Lower leg skin (tissue), 3 donors: ENCODE data around the gene RTN4RL2.

Source experiments
- CTCF ChIP-seq, 3 donors: fragments of 450-650 bp; IDR thresholded peaks; one replicate each; pipeline ENCODE4 v1.5.1; 2016; ENCODE audit warnings: antibody characterized with exemption in 3 of 3, mild to moderate bottlenecking in 3 of 3, moderate library complexity in 2 of 3
- POLR2A ChIP-seq, 2 donors: fragments of 450-650 bp; IDR thresholded peaks; one replicate each; pipeline ENCODE4 v1.6.1; 2016 to 2017; ENCODE audit warnings: antibody characterized with exemption in 2 of 2, mild to moderate bottlenecking in 1 of 2, moderate library complexity in 1 of 2

- TF ChIP-seq CTCF (IDR thresholded peaks at IDR 0.05) = no peak
- TF ChIP-seq POLR2A (IDR thresholded peaks at IDR 0.05) = no peak
These were observed 35.4 kb upstream of the RTN4RL2 start for GRCh38 chr11:57424792-57425564.
